Right lobe of liver (tissue), 6 donors: Measurements from ENCODE around the gene PHIP. TPM values are rescaled to one million over a fixed set of nuclear protein-coding genes. Genes with fewer than 3 reads are reported as not detected.

Experiments used
- ATAC-seq, 4 donors: fragments of 200-7000 bp; cut with Tn5 transposase; one replicate each; pipeline ENCODE4 v1.9.1; 2020; ENCODE audit warnings: mild to moderate bottlenecking in 4 of 4, moderate library complexity in 4 of 4
- DNase-seq, 3 donors: peaks; one replicate each; pipeline ENCODE4 v3.0.0-alpha.2; 2020
- H3K27ac ChIP-seq, 3 donors: fragments of 200-600 bp; one replicate each; pipeline ENCODE4 v1.8.0; 2022
- H3K27me3 ChIP-seq, 2 donors: fragments of 200-600 bp; one replicate each; pipeline ENCODE4 v1.8.0; 2022
- H3K36me3 ChIP-seq, 4 donors: fragments of 200-600 bp; sonication (generic) in 1 of 4; one replicate each; pipeline versions ENCODE4 v1.5.1 to v1.8.0; 2017 to 2022; ENCODE audit warnings: control low read depth in 1 of 4
- H3K4me1 ChIP-seq, 4 donors: fragments of 200-600 bp; sonication (generic) in 1 of 4; one replicate each; pipeline versions ENCODE4 v1.5.1 to v1.8.0; 2017 to 2022; ENCODE audit warnings: control low read depth in 1 of 4
- H3K4me3 ChIP-seq, 3 donors: fragments of 200-600 bp; one replicate each; pipeline ENCODE4 v1.8.0; 2022
- H3K9me3 ChIP-seq, 4 donors: fragments of 200-600 bp; sonication (generic) in 1 of 4; one replicate each; pipeline versions ENCODE4 v1.5.1 to v1.8.0; 2017 to 2022; ENCODE audit warnings: control low read depth in 1 of 4
- CTCF ChIP-seq, 4 donors: fragments of 200-600 bp in 3 of 4; fragments of 450-650 bp in 1 of 4; IDR thresholded peaks; one replicate each; pipeline versions ENCODE4 v1.5.1 to v1.8.0; 2016 to 2022; ENCODE audit warnings: antibody characterized with exemption in 4 of 4, mild to moderate bottlenecking in 2 of 4
- POLR2A ChIP-seq: fragments of 450-650 bp; IDR thresholded peaks from one replicate; pipeline ENCODE4 v1.6.1; 2017; ENCODE audit warnings: antibody characterized with exemption, mild to moderate bottlenecking
- WGBS: methylation state at CpG from one replicate; pipeline ENCODE4 v1.1.6; 2018; ENCODE audit warnings: low coverage, low lambda C conversion rate; ENCODE audit not compliant: insufficient coverage; ENCODE audit errors: missing lambda C conversion rate; 5-methylcytosine and 5-hydroxymethylcytosine counted together
- intact Hi-C, 2 donors: fragments of 100-400 bp; cut with DNase I; formaldehyde crosslinking; loops; one replicate each; pipeline versions ENCODE4 v1.11.2 to v1.14.1; 2022
- total RNA-seq, 6 experiments: library from RNA; depleted of rRNA in 2 of 6; stranded (reverse); fragments of >200 nt in 2 of 6; fragmentation: NEBNext Ultra II Directional in 3 of 6; extraction: Animal tissue kit (Norgen Biotek cat#: 25700) in 3 of 6; gene quantifications; one replicate each; pipeline versions ENCODE4 v1.1.0 to v1.2.4, GENCODE V29; 2016 to 2023
- donor health status: DM: no; HTN: yes; CAD: no.
- donor health status: DM: no; HTN: no; CAD: no.
- donor health status: DM: no; HTN: no; CAD: no.
- donor health status: DM: no; HTN: yes; CAD: no.
- donor health status: DM: no; HTN: yes; CAD: no.

PHIP gene
- total RNA-seq, 6 experiments from 2014 or later = 5.0 to 7.8 (median 6.4) TPM

DNA sequence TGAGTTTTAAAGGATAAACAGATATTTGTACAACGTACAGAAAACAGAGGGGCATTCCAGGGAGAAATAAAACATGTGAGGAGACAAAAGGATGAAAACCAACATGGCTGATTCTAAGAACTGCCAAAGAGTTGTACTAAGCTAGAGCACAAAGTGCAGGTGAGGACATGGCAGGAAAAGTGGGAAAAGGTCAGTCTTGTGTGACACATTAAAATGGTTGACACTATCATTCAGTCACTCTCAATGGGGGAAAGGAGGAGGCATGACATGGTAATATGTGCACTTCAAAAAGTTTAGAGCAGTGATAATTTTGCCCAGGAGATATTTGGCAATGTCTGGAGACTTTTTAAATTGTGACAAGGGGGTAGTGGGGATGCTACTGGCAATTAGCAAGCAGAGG lies 21.8 kb downstream of the PHIP start:
- Histone ChIP-seq H3K36me3 (peaks cover 0 to 32% (median 7%) of the 10 kb centered on the region in 4 donors), H3K9me3 (no peaks in the 10 kb centered on the region), H3K4me1 (no peaks in the 10 kb centered on the region), H3K27me3 (no peaks in the 10 kb centered on the region), H3K27ac (no peak overlapping the region), H3K4me3 (no peak overlapping the region)
- intact Hi-C loops = no loop called here
- ATAC-seq (no peak), DNase-seq (no peak)
- WGBS = 68% methylated on average over 1 of the region's 1 CpG
- TF ChIP-seq POLR2A = no peak
- TF ChIP-seq CTCF (IDR thresholded peaks at IDR 0.05) = no peak

DNA sequence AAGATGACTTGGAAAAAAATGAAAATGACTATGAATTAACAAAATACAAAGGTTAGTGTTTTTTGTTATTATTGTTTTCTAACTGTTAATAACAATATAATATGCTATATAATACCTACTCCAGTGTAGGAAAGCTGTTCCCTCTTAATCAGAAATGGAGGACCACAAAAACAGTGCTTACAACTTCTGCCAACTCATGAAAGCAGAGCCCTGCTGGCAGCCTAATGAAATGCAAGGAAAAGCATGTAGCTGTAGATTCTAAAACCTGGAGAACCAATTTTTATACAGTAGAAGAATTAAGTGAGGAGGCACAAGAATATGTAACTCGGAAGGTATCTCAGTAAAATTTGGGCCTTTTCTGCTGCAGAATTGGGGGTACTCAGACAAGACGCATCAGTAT lies 29.4 kb downstream of the PHIP start:
- H3K9me3 ChIP-seq = no peaks in the 10 kb centered on the region
- no peak overlapping the region for H3K27ac ChIP-seq
- TF ChIP-seq POLR2A (no peak), CTCF (IDR thresholded peaks at IDR 0.05) (peak; percentile 19 to 37 (median 31))
- H3K4me1 ChIP-seq = no peaks in the 10 kb centered on the region
- H3K36me3 ChIP-seq = peaks cover 0 to 4% (median 0%) of the 10 kb centered on the region in 4 donors
- H3K27me3 ChIP-seq = no peaks in the 10 kb centered on the region
- intact Hi-C loops = no loop called here
- 100% methylated on average over 2 of the region's 2 CpGs for WGBS
- no peak for DNase-seq
- no peak overlapping the region for H3K4me3 ChIP-seq
- ATAC-seq = peak in 2 of 4 donors; percentile 43 to 44

GRCh38 chr6:79047072-79047471 lies 31.0 kb downstream of the PHIP start:
- 94% methylated on average over 2 of the region's 2 CpGs for WGBS
- no peaks in the 10 kb centered on the region for H3K27me3 ChIP-seq
- no peak for TF ChIP-seq POLR2A
- TF ChIP-seq CTCF (IDR thresholded peaks at IDR 0.05) = no peak
- H3K9me3 ChIP-seq = no peaks in the 10 kb centered on the region
- H3K4me3 ChIP-seq = no peak overlapping the region
- no peak overlapping the region for H3K27ac ChIP-seq
- DNase-seq (no peak), ATAC-seq (no peak)
- H3K4me1 ChIP-seq = no peaks in the 10 kb centered on the region
- intact Hi-C loops = no loop called here
- H3K36me3 ChIP-seq = peaks cover 0 to 5% (median 0%) of the 10 kb centered on the region in 4 donors

- no peak for TF ChIP-seq CTCF (IDR thresholded peaks at IDR 0.05)
- Histone ChIP-seq H3K27me3 (no peaks in the 10 kb centered on the region), H3K9me3 (no peaks in the 10 kb centered on the region), H3K27ac (no peak overlapping the region), H3K36me3 (peaks cover 0 to 5% (median 0%) of the 10 kb centered on the region in 4 donors), H3K4me1 (no peaks in the 10 kb centered on the region), H3K4me3 (no peak overlapping the region)
- WGBS = 63% methylated on average over 1 of the region's 2 CpGs
- intact Hi-C loops = no loop called here
- no peak for ATAC-seq
- DNase-seq = no peak
Observed at GRCh38 chr6:79045966-79046365, 32.1 kb downstream of the PHIP start.

- Histone ChIP-seq H3K4me3 (no peak overlapping the region), H3K36me3 (peaks cover 0 to 5% (median 0%) of the 10 kb centered on the region in 4 donors), H3K27ac (no peak overlapping the region), H3K4me1 (no peaks in the 10 kb centered on the region), H3K27me3 (no peaks in the 10 kb centered on the region), H3K9me3 (no peaks in the 10 kb centered on the region)
- intact Hi-C loops = no loop called here
- DNase-seq = no peak
- WGBS = 70% methylated on average over 5 of the region's 5 CpGs
- no peak for TF ChIP-seq POLR2A
- TF ChIP-seq CTCF (IDR thresholded peaks at IDR 0.05) = no peak
- no peak for ATAC-seq
Observed at GRCh38 chr6:79042799-79043126, 35.3 kb downstream of the PHIP start.
